Esophagus squamous epithelium (tissue), 5 donors: ENCODE data around the gene MMS19. TPM values are rescaled to one million over a fixed set of nuclear protein-coding genes. Genes with fewer than 3 reads are reported as not detected.

Experiments used
- DNase-seq: peaks from one replicate; lab custom pipeline; 2025; lab: John Stamatoyannopoulos, UW
- H3K27ac ChIP-seq, 4 donors: fragments of 200-600 bp; sonication (generic); one replicate each; pipeline ENCODE4 v1.5.1; 2016 to 2019; ENCODE audit warnings: mild to moderate bottlenecking in 1 of 4
- H3K27me3 ChIP-seq, 4 donors: fragments of 200-600 bp; sonication (generic); 1 replicate in 3 of 4; 2 replicates in 1 of 4; pipeline versions ENCODE4 v1.5.1 to v1.6.0; 2017 to 2021; ENCODE audit warnings: antibody characterized with exemption in 1 of 4
- H3K36me3 ChIP-seq, 3 donors: fragments of 200-600 bp; sonication (generic); one replicate each; pipeline ENCODE4 v1.5.1; 2016 to 2019
- H3K4me1 ChIP-seq, 3 donors: fragments of 200-600 bp; sonication (generic); one replicate each; pipeline ENCODE4 v1.5.1; 2017 to 2019
- H3K4me3 ChIP-seq, 4 donors: fragments of 200-600 bp; sonication (generic); 1 replicate in 3 of 4; 2 replicates in 1 of 4; pipeline ENCODE4 v1.5.1; 2016 to 2019; ENCODE audit warnings: mild to moderate bottlenecking in 2 of 4, moderate library complexity in 1 of 4
- H3K9me3 ChIP-seq, 3 donors: fragments of 200-600 bp; sonication (generic); one replicate each; pipeline ENCODE4 v1.5.1; 2016 to 2019
- CTCF ChIP-seq, 6 experiments: fragments of 450-650 bp in 4 of 6; fragments of 200-600 bp in 2 of 6; sonication (generic) in 2 of 6; IDR thresholded peaks; one replicate each; pipeline ENCODE4 v1.5.1; 2016 to 2019; ENCODE audit warnings: antibody characterized with exemption in 6 of 6, mild to moderate bottlenecking in 4 of 6, moderate library complexity in 4 of 6
- POLR2A ChIP-seq, 4 donors: fragments of 450-650 bp; IDR thresholded peaks; one replicate each; pipeline ENCODE4 v1.6.1; 2017; ENCODE audit warnings: antibody characterized with exemption in 4 of 4, mild to moderate bottlenecking in 4 of 4, moderate library complexity in 3 of 4
- WGBS, 2 donors: methylation state at CpG; one replicate each; pipeline ENCODE4 v1.1.5; 2018; 5-methylcytosine and 5-hydroxymethylcytosine counted together
- intact Hi-C: fragments of 100-400 bp; cut with DNase I; formaldehyde crosslinking; loops from one replicate; pipeline ENCODE4 v1.15.0; 2022
- total RNA-seq, 4 donors: library from RNA; depleted of rRNA; stranded (reverse); fragments of >200 nt; gene quantifications; one replicate each; pipeline ENCODE4 v1.1.0, GENCODE V29; 2016
- donor health status: DM: yes; HTN: yes; CAD: no.

Gene MMS19
- total RNA-seq, 4 donors from 2014 or later, result 57.7 to 93.3 (median 65.1) TPM

- Histone ChIP-seq H3K4me1 (peaks cover 0 to 21% (median 2%) of the 10 kb centered on the region in 3 donors), H3K27me3 (no peaks in the 10 kb centered on the region), H3K36me3 (peaks cover 44 to 99% (median 66%) of the 10 kb centered on the region in 3 donors), H3K27ac (no peak overlapping the region), H3K9me3 (no peaks in the 10 kb centered on the region), H3K4me3 (no peak overlapping the region)
- WGBS, 2 donors, result 82 to 85% methylated on average over 7 of the region's 7 CpGs
- TF ChIP-seq CTCF (IDR thresholded peaks at IDR 0.05), result no peak
- TF ChIP-seq POLR2A (IDR thresholded peaks at IDR 0.05), result no peak
- no peak for DNase-seq
- intact Hi-C loops, result no loop called here
Measured at GRCh38 chr10:97459111-97459510, 39.1 kb downstream of the MMS19 start.

GRCh38 chr10:97456686-97457065, 41.5 kb downstream of the MMS19 start:
- Histone ChIP-seq H3K9me3 (no peaks in the 10 kb centered on the region), H3K27me3 (no peaks in the 10 kb centered on the region), H3K27ac (no peak overlapping the region), H3K4me3 (no peak overlapping the region), H3K36me3 (peaks cover 38 to 99% (median 56%) of the 10 kb centered on the region in 3 donors), H3K4me1 (peaks cover 0 to 28% (median 2%) of the 10 kb centered on the region in 3 donors)
- intact Hi-C loops, result no loop called here
- 64 to 78% methylated on average over 1 to 2 of the region's 3 CpGs for WGBS, 2 donors
- no peak for DNase-seq
- TF ChIP-seq CTCF (IDR thresholded peaks at IDR 0.05), result no peak
- no peak for TF ChIP-seq POLR2A (IDR thresholded peaks at IDR 0.05)

GRCh38 chr10:97456034-97456685, 42.1 kb downstream of the MMS19 start:
- H3K9me3 ChIP-seq, result no peaks in the 10 kb centered on the region
- 60 to 84% methylated on average over 5 of the region's 5 CpGs for whole genome bisulfite sequencing, 2 donors
- intact Hi-C loops, result no loop called here
- TF ChIP-seq POLR2A (IDR thresholded peaks at IDR 0.05) (no peak), CTCF (IDR thresholded peaks at IDR 0.05) (no peak)
- DNase-seq, result no peak
- no peak overlapping the region for H3K4me3 ChIP-seq
- H3K27ac ChIP-seq, result no peak overlapping the region
- no peaks in the 10 kb centered on the region for H3K27me3 ChIP-seq
- peaks cover 33 to 99% (median 51%) of the 10 kb centered on the region in 3 donors for H3K36me3 ChIP-seq
- H3K4me1 ChIP-seq, result peaks cover 0 to 33% (median 3%) of the 10 kb centered on the region in 3 donors

- intact Hi-C loops, result no loop called here
- no peak for DNase-seq
- no peaks in the 10 kb centered on the region for H3K9me3 ChIP-seq
- H3K36me3 ChIP-seq, result peaks cover 16 to 87% (median 34%) of the 10 kb centered on the region in 3 donors
- 33 to 57% methylated on average over 1 to 3 of the region's 3 CpGs for WGBS, 2 donors
- no peak overlapping the region for H3K4me3 ChIP-seq
- H3K4me1 ChIP-seq, result peaks cover 0 to 44% (median 10%) of the 10 kb centered on the region in 3 donors
- no peaks in the 10 kb centered on the region for H3K27me3 ChIP-seq
- peak overlapping the region in 1 of 4 donors; percentile 45 for H3K27ac ChIP-seq
- TF ChIP-seq POLR2A (IDR thresholded peaks at IDR 0.05) (no peak), CTCF (IDR thresholded peaks at IDR 0.05) (no peak)
Measured at GRCh38 chr10:97454330-97455036, 43.7 kb downstream of the MMS19 start.

- Histone ChIP-seq H3K9me3 (no peaks in the 10 kb centered on the region), H3K27ac (no peak overlapping the region), H3K36me3 (peaks cover 5 to 66% (median 13%) of the 10 kb centered on the region in 3 donors), H3K27me3 (no peaks in the 10 kb centered on the region), H3K4me1 (peaks cover 0 to 59% (median 23%) of the 10 kb centered on the region in 3 donors), H3K4me3 (no peak overlapping the region)
- TF ChIP-seq POLR2A (IDR thresholded peaks at IDR 0.05) (no peak), CTCF (IDR thresholded peaks at IDR 0.05) (no peak)
- no peak for DNase-seq
- intact Hi-C loops, result no loop called here
- WGBS, 2 donors, result 67 to 70% methylated on average over 3 of the region's 6 CpGs
Measured at GRCh38 chr10:97452352-97452751, 45.9 kb downstream of the MMS19 start.
